ENCODE data around the gene PAX7. TPM values are rescaled to one million over a fixed set of nuclear protein-coding genes. Genes with fewer than 3 reads are reported as not detected.

The PAX7 gene
- total and polyA plus RNA-seq, 9 of the 15 experiments (the other 6 are each of a cell fraction or from before 2014, with no cell fraction given), result not detected

- TF ChIP-seq, protein P1, sequence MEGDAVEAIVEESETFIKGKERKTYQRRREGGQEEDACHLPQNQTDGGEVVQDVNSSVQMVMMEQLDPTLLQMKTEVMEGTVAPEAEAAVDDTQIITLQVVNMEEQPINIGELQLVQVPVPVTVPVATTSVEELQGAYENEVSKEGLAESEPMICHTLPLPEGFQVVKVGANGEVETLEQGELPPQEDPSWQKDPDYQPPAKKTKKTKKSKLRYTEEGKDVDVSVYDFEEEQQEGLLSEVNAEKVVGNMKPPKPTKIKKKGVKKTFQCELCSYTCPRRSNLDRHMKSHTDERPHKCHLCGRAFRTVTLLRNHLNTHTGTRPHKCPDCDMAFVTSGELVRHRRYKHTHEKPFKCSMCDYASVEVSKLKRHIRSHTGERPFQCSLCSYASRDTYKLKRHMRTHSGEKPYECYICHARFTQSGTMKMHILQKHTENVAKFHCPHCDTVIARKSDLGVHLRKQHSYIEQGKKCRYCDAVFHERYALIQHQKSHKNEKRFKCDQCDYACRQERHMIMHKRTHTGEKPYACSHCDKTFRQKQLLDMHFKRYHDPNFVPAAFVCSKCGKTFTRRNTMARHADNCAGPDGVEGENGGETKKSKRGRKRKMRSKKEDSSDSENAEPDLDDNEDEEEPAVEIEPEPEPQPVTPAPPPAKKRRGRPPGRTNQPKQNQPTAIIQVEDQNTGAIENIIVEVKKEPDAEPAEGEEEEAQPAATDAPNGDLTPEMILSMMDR (IDR thresholded peaks at IDR 0.05 in 2 of 3, conservative IDR thresholded peaks at IDR 0.05 in 1 of 3; ENCODE audit: insufficient read depth in 2 of 3, low read depth in 1 of 3, low read length in 3 of 3), result peak; percentile 30 to 39 (median 38); a peak in 4 of 6 replicates
- no peak for TF ChIP-seq BHLHE40 (IDR thresholded peaks at IDR 0.05; ENCODE audit: low read length)
- TF ChIP-seq, protein P2, sequence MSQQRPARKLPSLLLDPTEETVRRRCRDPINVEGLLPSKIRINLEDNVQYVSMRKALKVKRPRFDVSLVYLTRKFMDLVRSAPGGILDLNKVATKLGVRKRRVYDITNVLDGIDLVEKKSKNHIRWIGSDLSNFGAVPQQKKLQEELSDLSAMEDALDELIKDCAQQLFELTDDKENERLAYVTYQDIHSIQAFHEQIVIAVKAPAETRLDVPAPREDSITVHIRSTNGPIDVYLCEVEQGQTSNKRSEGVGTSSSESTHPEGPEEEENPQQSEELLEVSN (IDR thresholded peaks at IDR 0.05; ENCODE audit: borderline replicate concordance in 1 of 2, extremely low read depth in 1 of 2, insufficient read depth in 1 of 2, insufficient read length in 1 of 2, low read depth in 1 of 2, low read length in 1 of 2, poor library complexity in 1 of 2, severe bottlenecking in 1 of 2), result peak in 1 of 2 experiments; percentile 38
- peak; percentile 11 for TF ChIP-seq RBM25 (IDR thresholded peaks at IDR 0.05; ENCODE audit: low read depth, low read length, severe bottlenecking)
- TF ChIP-seq DLX4 (CRISPR knock-in tag; IDR thresholded peaks at IDR 0.05), result no peak
- no peak for TF ChIP-seq PHTF2 (CRISPR knock-in tag; IDR thresholded peaks at IDR 0.05)
These were observed 72.5 kb downstream of the PAX7 start (continued) for GRCh38 chr1:18703041-18703621.
